KG1 (cell line): Measurements from ENCODE around the gene U2AF2.
A peak's percentile ranks its signal among the peaks of the same experiment; 100 is the strongest.

ENCODE experiments used
- DNase-seq: peaks from one replicate; lab custom pipeline; 2025; lab: John Stamatoyannopoulos, UW

The U2AF2 gene

DNA sequence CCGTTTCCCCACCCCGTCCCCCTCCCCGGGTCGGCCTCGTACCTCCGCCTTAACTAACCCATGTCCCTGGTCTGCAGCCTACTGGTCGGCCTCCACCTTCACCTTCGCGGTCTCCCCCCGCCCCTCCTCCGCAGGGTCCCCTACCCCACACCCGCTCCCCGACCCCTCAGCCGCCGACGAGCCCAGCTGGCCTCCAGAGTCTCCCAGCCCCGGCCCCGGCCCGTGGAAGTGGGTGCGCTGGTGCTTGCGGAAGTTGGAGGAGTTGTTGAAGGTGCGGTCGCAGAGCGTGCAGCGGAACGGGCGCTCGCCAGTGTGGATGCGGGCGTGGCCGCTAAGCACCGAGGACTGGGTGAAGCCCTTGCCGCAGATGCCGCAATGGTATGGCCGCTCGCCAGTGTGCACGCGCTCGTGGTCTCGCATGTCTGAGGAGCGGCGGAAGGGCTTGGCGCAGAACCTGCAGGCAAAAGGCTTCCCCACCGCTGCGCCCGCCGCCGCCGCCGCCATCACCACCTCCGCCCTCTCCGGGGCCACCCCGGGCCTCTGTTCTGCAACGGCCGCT is 33.1 kb upstream of the U2AF2 start:
- DNase-seq = no peak

GRCh38 chr19:55622242-55622969 is 32.4 kb upstream of the U2AF2 start:
- DNase-seq = no peak

GRCh38 chr19:55623130-55623529 is 31.7 kb upstream of the U2AF2 start:
- DNase-seq = no peak

GRCh38 chr19:55623561-55623960 is 31.3 kb upstream of the U2AF2 start:
- no peak for DNase-seq

GRCh38 chr19:55624109-55625003 is 30.5 kb upstream of the U2AF2 start, which contains the start of gene ZNF784:
ZNF784 (minus strand) TSS chr19:55624566; CDS start chr19:55624561, 5 bp downstream.
- DNase-seq = peak; percentile 88

DNA sequence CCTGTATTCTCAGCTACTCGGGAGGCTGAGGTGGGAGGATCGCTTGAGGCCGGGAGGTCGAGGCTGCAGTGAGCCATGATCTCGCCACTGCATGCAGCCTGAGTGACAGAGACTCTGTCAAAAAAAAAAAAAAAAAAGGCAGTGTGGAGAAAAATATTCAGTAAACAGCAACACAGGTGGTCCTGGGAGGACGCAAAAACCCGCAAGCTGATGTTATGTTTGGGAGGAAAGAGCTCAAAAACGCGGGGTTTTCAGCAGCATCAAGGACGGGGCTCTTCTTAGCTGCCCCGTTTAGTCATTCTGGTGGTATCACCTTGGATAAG is 29.9 kb upstream of the U2AF2 start:
- DNase-seq = no peak

GRCh38 chr19:55626350-55626749 is 28.5 kb upstream of the U2AF2 start:
- no peak for DNase-seq

DNA sequence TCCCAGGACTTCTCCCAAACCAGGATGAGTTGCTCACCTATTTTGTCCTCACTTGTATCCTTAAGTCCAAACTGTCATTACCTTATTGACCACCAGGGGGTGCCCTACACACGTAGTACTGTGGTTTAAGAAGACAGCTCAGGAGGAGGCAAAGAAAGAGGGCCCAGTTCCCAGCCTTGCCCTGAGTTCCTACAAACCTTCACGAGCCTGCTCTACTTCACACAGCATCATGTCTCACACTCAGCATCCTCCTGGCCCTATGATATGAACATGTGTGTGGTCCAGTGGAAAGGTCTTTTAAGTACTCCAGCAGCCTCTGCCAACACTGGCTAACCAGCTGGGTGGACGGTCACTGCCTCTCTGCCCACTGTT is 22.4 kb upstream of the U2AF2 start:
- DNase-seq = peak; percentile 91

DNA sequence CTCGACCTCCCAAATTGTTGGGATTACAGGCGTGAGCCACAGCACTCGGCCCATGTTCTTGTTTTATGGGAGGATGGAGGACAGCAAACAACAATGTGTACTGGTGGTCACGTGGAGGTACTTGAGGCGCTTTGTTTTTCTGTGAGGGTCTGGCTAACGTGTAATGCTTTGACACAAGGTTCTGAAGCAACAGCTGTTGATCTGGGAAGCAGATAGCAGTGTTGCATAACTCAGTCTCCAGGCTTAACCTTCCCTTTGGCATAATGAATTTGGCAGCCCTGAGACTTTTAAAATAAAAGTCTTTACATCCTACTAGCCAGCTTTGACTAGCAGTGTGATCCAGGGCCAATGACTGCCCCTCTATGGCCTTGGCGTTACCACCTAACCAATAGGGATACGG is 21.0 kb upstream of the U2AF2 start:
- no peak for DNase-seq

- no peak for DNase-seq
These were observed 19.5 kb upstream of the U2AF2 start for GRCh38 chr19:55635334-55635717.

DNA sequence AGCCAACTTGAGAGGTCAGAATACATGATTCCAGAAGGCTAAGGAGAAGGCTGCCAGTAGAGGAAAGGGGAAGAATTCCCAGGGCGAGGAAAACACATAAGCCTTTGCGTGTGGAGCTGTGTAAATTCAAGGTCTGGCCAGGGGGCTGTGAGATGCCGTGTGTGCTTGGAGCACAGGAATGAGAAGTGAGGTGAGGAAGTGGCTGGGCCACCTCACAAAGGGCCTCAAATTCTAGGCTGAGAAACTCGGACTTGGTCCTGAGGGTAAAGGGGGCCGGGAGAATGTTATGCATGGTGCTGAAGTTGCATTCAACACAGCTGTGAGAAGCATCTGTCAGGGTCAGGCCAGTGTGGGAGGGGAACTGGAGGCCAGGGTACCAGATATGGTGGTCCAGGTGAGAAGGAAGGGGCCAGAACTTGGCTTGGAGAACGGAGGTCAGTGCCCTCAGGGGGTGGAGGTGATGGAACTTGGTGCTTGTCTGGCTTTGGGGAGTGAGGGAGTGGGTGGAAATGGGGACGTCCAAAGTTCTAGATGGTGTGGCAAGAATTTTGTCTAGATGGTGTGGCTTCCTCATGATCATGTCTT is 18.9 kb upstream of the U2AF2 start:
- DNase-seq = no peak

GRCh38 chr19:55636723-55637122 is 18.1 kb upstream of the U2AF2 start:
- no peak for DNase-seq

DNA sequence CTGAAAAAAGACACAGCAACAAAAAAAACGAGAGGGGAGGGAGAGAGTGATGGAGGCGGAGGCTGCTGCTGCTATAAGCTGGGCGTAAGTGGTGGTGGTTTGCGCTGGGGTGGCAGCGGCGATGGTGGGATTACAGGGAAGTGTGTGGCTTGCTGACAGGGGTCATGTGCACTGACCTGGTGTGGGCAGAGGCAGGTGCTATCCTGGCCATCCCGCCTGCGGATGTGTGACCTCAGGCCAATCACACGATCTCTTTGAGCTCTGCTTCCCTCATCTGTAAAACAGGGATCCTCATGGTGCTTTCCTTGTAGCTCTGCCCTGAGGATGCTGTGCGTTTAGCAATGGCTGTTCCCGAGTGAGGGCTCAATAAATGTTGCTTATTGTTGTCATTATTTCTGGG is 17.3 kb upstream of the U2AF2 start:
- DNase-seq = no peak

- DNase-seq = peak; percentile 59
These were observed 15.9 kb upstream of the U2AF2 start for GRCh38 chr19:55638864-55639359.

DNA sequence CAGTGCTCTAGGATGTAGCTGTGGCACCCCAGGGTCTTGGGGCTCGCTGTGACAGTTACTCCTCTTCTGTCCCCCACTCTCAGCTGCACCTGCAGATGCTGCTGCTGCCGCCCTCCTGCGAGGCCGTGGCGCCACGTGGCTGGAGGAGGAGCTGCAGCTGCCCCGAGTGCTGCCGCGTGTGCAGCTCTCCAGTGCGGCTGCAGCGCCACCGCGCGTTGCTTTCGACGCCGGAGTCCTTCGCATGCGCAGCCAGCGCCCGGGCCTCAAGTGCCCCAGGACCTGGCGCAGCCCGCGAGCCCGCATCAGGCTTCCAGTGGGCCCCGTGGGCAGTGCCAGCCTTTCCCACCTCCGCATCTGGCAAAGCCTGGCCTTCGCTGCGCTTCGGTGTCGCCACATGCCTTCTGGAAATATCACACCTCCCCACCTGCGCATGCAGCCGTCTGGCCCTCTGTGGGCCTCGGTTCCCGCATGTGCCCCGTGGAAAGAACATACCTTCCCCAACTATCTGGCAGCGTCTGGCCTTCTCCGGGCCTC is 14.7 kb upstream of the U2AF2 start:
- DNase-seq = no peak

DNA sequence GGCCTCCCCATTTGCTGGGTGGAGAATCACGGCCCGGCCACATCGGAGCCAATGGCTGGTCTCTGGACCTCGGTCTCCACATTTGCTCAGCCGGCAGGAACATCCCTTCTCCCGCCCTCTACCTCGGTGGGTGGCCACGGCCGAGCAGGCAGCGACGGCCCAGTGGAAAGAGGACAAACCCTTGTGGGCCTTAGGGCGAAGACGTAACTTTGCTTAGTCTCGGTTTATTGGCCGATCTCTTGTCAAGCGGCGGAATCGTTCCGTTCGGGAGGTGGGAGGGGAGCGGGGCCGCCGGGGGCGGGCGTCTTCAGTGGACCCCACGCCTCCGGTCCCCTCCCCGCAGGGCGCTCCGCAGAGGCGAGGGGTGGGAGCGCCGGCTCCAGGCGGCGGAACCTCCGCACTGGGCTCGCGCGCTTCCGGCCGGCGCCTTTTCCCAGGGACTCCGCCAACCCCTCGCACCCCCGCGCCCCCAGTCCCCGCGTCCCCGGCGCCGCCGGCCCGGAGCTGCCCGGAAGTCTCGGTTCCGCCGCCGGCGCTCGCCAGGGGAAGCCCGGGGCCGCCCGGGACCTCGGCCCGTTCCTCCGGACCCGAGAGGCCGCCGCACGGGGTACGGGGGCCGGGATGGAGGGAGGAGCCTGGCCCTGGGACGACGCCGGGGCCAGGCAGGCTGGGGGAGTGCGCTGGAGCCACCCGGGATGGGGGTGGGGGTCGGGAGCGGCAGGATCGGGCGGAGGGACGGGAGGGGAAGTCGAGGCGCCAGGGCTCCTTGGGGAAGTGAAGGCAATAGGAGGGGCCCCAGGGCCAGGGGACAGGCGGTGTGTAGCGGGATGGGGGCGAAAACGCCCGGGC is 14.0 kb upstream of the U2AF2 start, which contains the start of gene ZNF580:
ZNF580 (plus strand) TSS at position 426 of the 849 bp plus-strand sequence. CDS start 1,507 bp downstream, outside the sequence.
- DNase-seq = no peak

DNA sequence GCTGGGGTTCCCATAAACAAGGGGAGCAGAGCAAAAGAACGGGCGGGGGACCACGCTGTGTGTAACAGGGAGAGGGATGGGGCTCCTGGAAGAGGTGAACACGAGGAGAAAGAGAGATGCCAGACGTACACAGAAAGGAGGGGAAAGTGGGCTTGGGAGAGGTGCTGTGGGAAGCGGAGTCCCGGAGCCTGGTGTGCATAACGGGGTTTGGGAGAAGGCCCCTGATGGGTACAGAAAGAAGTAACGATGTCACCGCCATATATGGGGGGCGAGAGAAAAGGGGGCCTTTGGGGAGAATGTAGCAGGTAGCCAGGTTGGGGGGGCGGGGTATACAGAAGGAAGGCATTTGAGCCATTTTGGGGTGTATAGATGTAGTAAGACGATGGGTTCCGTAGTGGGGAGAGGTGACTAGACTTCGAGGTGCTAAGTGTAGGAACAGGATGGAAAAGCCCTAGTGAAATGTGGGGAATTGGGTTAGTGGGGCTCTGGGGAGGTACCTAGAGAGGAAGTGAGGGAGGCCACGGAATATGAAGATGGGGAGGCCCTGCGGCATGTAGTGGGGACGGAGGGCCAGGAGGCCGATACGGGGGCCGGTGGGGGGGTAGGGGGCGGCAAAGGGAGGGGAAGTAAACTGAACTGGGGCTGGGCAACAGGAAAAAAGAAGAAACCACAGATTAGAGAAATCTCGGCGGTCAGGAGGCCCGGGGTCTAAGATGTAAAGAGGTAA is 13.2 kb upstream of the U2AF2 start:
- DNase-seq = peak; percentile 54

GRCh38 chr19:55642153-55643002 is 12.5 kb upstream of the U2AF2 start:
- DNase-seq = no peak
